ENCODE data around the gene RSPH6A. TPM values are rescaled to one million over a fixed set of nuclear protein-coding genes. Genes with fewer than 3 reads are reported as not detected.

Gene RSPH6A
- total and polyA plus RNA-seq, 2 experiments from 2014 or later, result not detected

GRCh38 chr19:45772130-45772840 is 42.8 kb downstream of the RSPH6A start:
- Histone ChIP-seq H3F3A (ENCODE audit: insufficient read depth) (peaks cover 16% of the 10 kb centered on the region), H3K9me3 (ENCODE audit: low read depth) (no peaks in the 10 kb centered on the region), H3K27ac (no peak overlapping the region), H3K4me2 (ENCODE audit: unreplicated experiment) (no peak overlapping the region), H3K9ac (no peak overlapping the region), H3K79me2 (ENCODE audit: insufficient read depth) (no peaks in the 10 kb centered on the region), H3K36me3 (ENCODE audit: low read depth) (peaks cover 3% of the 10 kb centered on the region; the same call in 1 of the 2 replicates), H3K27me3 (replicated peaks; ENCODE audit: insufficient read depth) (no peaks in the 10 kb centered on the region), H3K4me3 (no peak overlapping the region), H2AFZ (no peak overlapping the region), H3K9me2 (ENCODE audit: insufficient read depth) (no peaks in the 10 kb centered on the region), H4K20me1 (ENCODE audit: insufficient read depth) (no peaks in the 10 kb centered on the region), H3K4me1 (ENCODE audit: insufficient read depth) (no peaks in the 10 kb centered on the region)
- WGBS, 2 experiments (ENCODE audit: low coverage in 1 of 2, low lambda C conversion rate in 2 of 2, missing lambda C conversion rate in 2 of 2), result 82 to 84% methylated on average over 14 of the region's 14 CpGs
- DNase-seq, result no peak
- in situ Hi-C loops (cut with MboI), result no loop called here
- no peak for TF ChIP-seq EZH2phosphoT487 (IDR thresholded peaks at IDR 0.05; ENCODE audit: insufficient read depth, low read depth)
- TF ChIP-seq EZH2 (IDR thresholded peaks at IDR 0.05; ENCODE audit: insufficient read depth, poor library complexity, severe bottlenecking), result no peak

DNA sequence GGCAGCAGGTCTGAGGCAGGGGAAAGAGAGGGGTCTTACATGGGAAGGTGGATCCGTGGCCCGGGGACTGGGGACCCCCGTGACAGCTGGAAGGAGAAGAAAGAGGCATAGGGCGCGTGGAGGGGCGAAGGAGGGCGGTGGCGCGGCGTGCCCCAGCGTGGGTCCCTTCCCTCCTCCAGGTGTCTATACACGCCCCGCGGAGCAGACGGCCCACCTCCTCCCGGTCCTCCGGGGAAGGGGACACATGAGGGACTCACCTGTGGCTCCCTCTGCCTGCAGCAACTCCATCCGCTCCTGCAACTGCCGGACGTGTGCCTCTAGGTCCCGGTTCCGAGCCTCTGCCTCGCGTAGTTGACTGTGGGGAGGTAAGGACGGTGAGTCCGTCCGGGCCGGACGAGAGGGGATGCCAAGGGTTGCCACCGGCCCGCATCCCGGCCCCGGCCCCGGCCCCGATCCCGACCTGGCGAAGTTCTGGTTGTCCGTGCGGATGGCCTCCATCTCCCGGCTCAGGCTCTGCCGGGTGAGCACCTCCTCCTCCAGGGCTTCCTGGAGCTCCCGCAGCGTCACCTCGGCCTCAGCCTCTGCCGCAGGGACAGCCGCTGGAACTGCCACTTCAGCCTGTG is 43.7 kb downstream of the RSPH6A start:
- Histone ChIP-seq H3F3A (ENCODE audit: insufficient read depth) (peaks cover 16% of the 10 kb centered on the region), H4K20me1 (ENCODE audit: insufficient read depth) (no peaks in the 10 kb centered on the region), H3K9me2 (ENCODE audit: insufficient read depth) (no peaks in the 10 kb centered on the region), H3K27me3 (replicated peaks; ENCODE audit: insufficient read depth) (no peaks in the 10 kb centered on the region), H3K79me2 (ENCODE audit: insufficient read depth) (peaks cover 2% of the 10 kb centered on the region; the same call in 1 of the 2 replicates), H3K4me1 (ENCODE audit: insufficient read depth) (peaks cover 3% of the 10 kb centered on the region; the same call in 1 of the 2 replicates), H3K27ac (peak overlapping the region; percentile 91), H3K4me2 (ENCODE audit: unreplicated experiment) (peak overlapping the region; percentile 10), H3K9me3 (ENCODE audit: low read depth) (no peaks in the 10 kb centered on the region), H3K36me3 (ENCODE audit: low read depth) (no peaks in the 10 kb centered on the region; the same call in 1 of the 2 replicates), H2AFZ (no peak overlapping the region), H3K4me3 (no peak overlapping the region), H3K9ac (0 out of 2 replicates have a peak overlapping the region, but pooled peaks have one; percentile 12)
- no peak for DNase-seq
- in situ Hi-C loops (cut with MboI), result no loop called here
- no peak for TF ChIP-seq EZH2phosphoT487 (IDR thresholded peaks at IDR 0.05; ENCODE audit: insufficient read depth, low read depth)
- 84 to 86% methylated on average over 32 to 44 of the region's 46 CpGs for WGBS, 2 experiments (ENCODE audit: low coverage in 1 of 2, low lambda C conversion rate in 2 of 2, missing lambda C conversion rate in 2 of 2)

- Histone ChIP-seq H3K27ac (peak overlapping the region; percentile 91), H3K9ac (peak overlapping the region; percentile 84), H3K9me2 (ENCODE audit: insufficient read depth) (no peaks in the 10 kb centered on the region), H2AFZ (0 out of 2 replicates have a peak overlapping the region, but pooled peaks have one; percentile 26), H4K20me1 (ENCODE audit: insufficient read depth) (no peaks in the 10 kb centered on the region), H3K4me1 (ENCODE audit: insufficient read depth) (peaks cover 5% of the 10 kb centered on the region; the same call in 1 of the 2 replicates), H3K4me3 (peak overlapping the region; percentile 77), H3F3A (ENCODE audit: insufficient read depth) (peaks cover 16% of the 10 kb centered on the region), H3K27me3 (replicated peaks; ENCODE audit: insufficient read depth) (no peaks in the 10 kb centered on the region), H3K4me2 (ENCODE audit: unreplicated experiment) (peak overlapping the region; percentile 99), H3K9me3 (ENCODE audit: low read depth) (no peaks in the 10 kb centered on the region), H3K36me3 (ENCODE audit: low read depth) (no peaks in the 10 kb centered on the region), H3K79me2 (ENCODE audit: insufficient read depth) (peaks cover 12% of the 10 kb centered on the region; the same call in 1 of the 2 replicates)
- in situ Hi-C loops (cut with MboI), result no loop called here
- TF ChIP-seq EZH2phosphoT487 (IDR thresholded peaks at IDR 0.05; ENCODE audit: insufficient read depth, low read depth) (no peak), EZH2 (IDR thresholded peaks at IDR 0.05; ENCODE audit: insufficient read depth, poor library complexity, severe bottlenecking) (no peak)
- WGBS, 2 experiments (ENCODE audit: low coverage in 1 of 2, low lambda C conversion rate in 2 of 2, missing lambda C conversion rate in 2 of 2), result 4 to 5% methylated on average over 41 to 62 of the region's 79 CpGs
- peak; percentile 98 for DNase-seq
Observed at GRCh38 chr19:45770192-45771101, 44.7 kb downstream of the RSPH6A start.

DNA sequence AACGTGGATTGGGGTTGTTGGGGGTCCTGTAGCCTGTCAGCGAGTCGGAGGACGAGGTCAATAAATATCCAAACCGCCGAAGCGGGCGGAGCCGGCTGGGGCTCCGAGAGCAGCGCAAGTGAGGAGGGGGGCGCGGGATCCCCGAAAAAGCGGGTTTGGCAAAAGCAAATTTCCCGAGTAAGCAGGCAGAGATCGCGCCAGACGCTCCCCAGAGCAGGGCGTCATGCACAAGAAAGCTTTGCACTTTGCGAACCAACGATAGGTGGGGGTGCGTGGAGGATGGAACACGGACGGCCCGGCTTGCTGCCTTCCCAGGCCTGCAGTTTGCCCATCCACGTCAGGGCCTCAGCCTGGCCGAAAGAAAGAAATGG is 45.3 kb downstream of the RSPH6A start:
- H3F3A ChIP-seq (ENCODE audit: insufficient read depth), result peaks cover 16% of the 10 kb centered on the region
- H3K9me3 ChIP-seq (ENCODE audit: low read depth), result no peaks in the 10 kb centered on the region
- peak; percentile 83 for DNase-seq
- peaks cover 5% of the 10 kb centered on the region; the same call in 1 of the 2 replicates for H3K4me1 ChIP-seq (ENCODE audit: insufficient read depth)
- H3K36me3 ChIP-seq (ENCODE audit: low read depth), result no peaks in the 10 kb centered on the region
- no peaks in the 10 kb centered on the region for H3K27me3 ChIP-seq (replicated peaks; ENCODE audit: insufficient read depth)
- peak overlapping the region; percentile 99 for H3K4me2 ChIP-seq (ENCODE audit: unreplicated experiment)
- H3K4me3 ChIP-seq, result peak overlapping the region; percentile 77
- no peaks in the 10 kb centered on the region for H4K20me1 ChIP-seq (ENCODE audit: insufficient read depth)
- peak overlapping the region; percentile 91 for H3K27ac ChIP-seq
- H3K9me2 ChIP-seq (ENCODE audit: insufficient read depth), result no peaks in the 10 kb centered on the region
- H3K9ac ChIP-seq, result peak overlapping the region; percentile 84
- H2AFZ ChIP-seq, result 0 out of 2 replicates have a peak overlapping the region, but pooled peaks have one; percentile 26
- WGBS, 2 experiments (ENCODE audit: low coverage in 1 of 2, low lambda C conversion rate in 2 of 2, missing lambda C conversion rate in 2 of 2), result 1% methylated on average over 27 to 28 of the region's 28 CpGs
- in situ Hi-C loops (cut with MboI), result no loop called here
- TF ChIP-seq EZH2 (IDR thresholded peaks at IDR 0.05; ENCODE audit: insufficient read depth, poor library complexity, severe bottlenecking), result no peak
- peaks cover 18% of the 10 kb centered on the region; the same call in 1 of the 2 replicates for H3K79me2 ChIP-seq (ENCODE audit: insufficient read depth)

All from GM23248 (cell line).